SK-N-SH treated with all-trans-retinoic acid at 6 μM for 48 hours (cell line): ENCODE results near the gene VPS13D.

Source experiments
- ATAC-seq: fragments of 200-7000 bp; cut with Tn5 transposase; 3 replicates; pipeline ENCODE4 v1.9.1; 2020; ENCODE audit warnings: mild to moderate bottlenecking, moderate library complexity
- BACH2 ChIP-seq: fragments of 250-450 bp; sonication (Bioruptor Pico); IDR thresholded peaks from 2 replicates; pipeline ENCODE4 v1.9.0; 2021; ENCODE audit warnings: mild to moderate bottlenecking, borderline replicate concordance
- CREB5 ChIP-seq: fragments of 250-450 bp; sonication (Bioruptor Pico); IDR thresholded peaks from 2 replicates; pipeline ENCODE4 v1.5.1; 2020; ENCODE audit warnings: low read depth, mild to moderate bottlenecking, moderate library complexity
- CSDC2 ChIP-seq: fragments of 250-450 bp; sonication (Bioruptor Pico); IDR thresholded peaks from 2 replicates; pipeline ENCODE4 v1.5.0; 2020; ENCODE audit warnings: mild to moderate bottlenecking, moderate library complexity
- CSRNP3 ChIP-seq: fragments of 250-450 bp; sonication (Bioruptor Pico); IDR thresholded peaks from 2 replicates; pipeline ENCODE4 v1.5.1; 2021; ENCODE audit warnings: mild to moderate bottlenecking, moderate library complexity
- ESRRG ChIP-seq: fragments of 250-450 bp; sonication (Bioruptor Pico); IDR thresholded peaks from 2 replicates; pipeline ENCODE4 v1.6.1; 2021; ENCODE audit warnings: mild to moderate bottlenecking
- GLIS3 ChIP-seq: fragments of 250-450 bp; sonication (Bioruptor Pico); IDR thresholded peaks from 2 replicates; pipeline ENCODE4 v1.5.0; 2020; ENCODE audit warnings: mild to moderate bottlenecking, moderate library complexity
- ISL1 ChIP-seq: fragments of 250-450 bp; sonication (Bioruptor Pico); IDR thresholded peaks from 2 replicates; pipeline ENCODE4 v2.1.2; 2022; ENCODE audit warnings: mild to moderate bottlenecking, moderate library complexity
- PATZ1 ChIP-seq: fragments of 250-450 bp; sonication (Bioruptor Pico); IDR thresholded peaks from 2 replicates; pipeline ENCODE4 v1.8.0; 2020; ENCODE audit warnings: mild to moderate bottlenecking, moderate library complexity, borderline replicate concordance
- PPARA ChIP-seq: fragments of 250-450 bp; sonication (Bioruptor Pico); IDR thresholded peaks from 2 replicates; pipeline ENCODE4 v1.5.0; 2020; ENCODE audit warnings: mild to moderate bottlenecking, borderline replicate concordance
- RARB ChIP-seq: fragments of 250-450 bp; sonication (Bioruptor Pico); IDR thresholded peaks from 2 replicates; pipeline ENCODE4 v1.8.0; 2021; ENCODE audit warnings: mild to moderate bottlenecking, moderate library complexity
- SNAI2 ChIP-seq: fragments of 250-450 bp; sonication (Bioruptor Pico); IDR thresholded peaks from 2 replicates; pipeline ENCODE4 v1.5.0; 2020; ENCODE audit warnings: mild to moderate bottlenecking, moderate library complexity
- TCF4 ChIP-seq: fragments of 250-450 bp; sonication (Bioruptor Pico); IDR thresholded peaks from 2 replicates; pipeline ENCODE4 v1.8.0; 2021; ENCODE audit warnings: mild to moderate bottlenecking, moderate library complexity, borderline replicate concordance
- TOX ChIP-seq: fragments of 250-450 bp; sonication (Bioruptor Pico); IDR thresholded peaks from 2 replicates; pipeline ENCODE4 v1.8.0; 2021; ENCODE audit warnings: mild to moderate bottlenecking, moderate library complexity, borderline replicate concordance
- TSHZ2 ChIP-seq: fragments of 250-450 bp; sonication (Bioruptor Pico); IDR thresholded peaks from 2 replicates; pipeline ENCODE4 v1.5.0; 2020; ENCODE audit warnings: mild to moderate bottlenecking, moderate library complexity
- ZC3H10 ChIP-seq: fragments of 250-450 bp; sonication (Bioruptor Pico); IDR thresholded peaks from 2 replicates; pipeline ENCODE4 v1.5.1; 2021; ENCODE audit warnings: mild to moderate bottlenecking, moderate library complexity
- ZFP3 ChIP-seq: fragments of 250-450 bp; sonication (Bioruptor Pico); IDR thresholded peaks from 2 replicates; pipeline ENCODE4 v1.5.0; 2020; ENCODE audit warnings: mild to moderate bottlenecking, moderate library complexity
- ZNF565 ChIP-seq: fragments of 450-650 bp; formaldehyde crosslinking; conservative IDR thresholded peaks from 2 replicates; pipeline ENCODE4 v1.5.0; 2020; ENCODE audit warnings: low read depth, mild to moderate bottlenecking, moderate library complexity
- ZNF70 ChIP-seq: fragments of 450-650 bp; formaldehyde crosslinking; IDR thresholded peaks from 2 replicates; pipeline ENCODE4 v1.5.0; 2020; ENCODE audit warnings: mild to moderate bottlenecking, moderate library complexity
- ZNF8 ChIP-seq: fragments of 450-650 bp; formaldehyde crosslinking; IDR thresholded peaks from 2 replicates; pipeline ENCODE4 v1.5.0; 2020; ENCODE audit warnings: mild to moderate bottlenecking, moderate library complexity

VPS13D gene

GRCh38 chr1:12552111-12552888, 322.5 kb downstream of the VPS13D start:
- no peak for ATAC-seq
- no peak for TF ChIP-seq ISL1 (CRISPR knock-in tag)
- no peak for TF ChIP-seq RARB (CRISPR knock-in tag)
- TF ChIP-seq ZNF565 (CRISPR knock-in tag), result no peak
- no peak for TF ChIP-seq CSRNP3
- no peak for TF ChIP-seq ZFP3 (CRISPR knock-in tag)
- no peak for TF ChIP-seq TOX (CRISPR knock-in tag)
- no peak for TF ChIP-seq BACH2
- TF ChIP-seq CREB5 (CRISPR knock-in tag), result no peak

- TF ChIP-seq CSRNP3 (no peak), CSDC2 (CRISPR knock-in tag) (0 out of 2 replicates have a peak, but pooled peaks have one; percentile 48), ISL1 (CRISPR knock-in tag) (peak; percentile 27; the same call in 1 of the 2 replicates)
- ATAC-seq, result no peak
Observed at GRCh38 chr1:12552951-12553921, 323.4 kb downstream of the VPS13D start.

GRCh38 chr1:12553963-12554362, 324.1 kb downstream of the VPS13D start:
- no peak for ATAC-seq
- TF ChIP-seq ZNF8 (CRISPR knock-in tag) (no peak), TSHZ2 (no peak), CSRNP3 (no peak), PATZ1 (CRISPR knock-in tag) (no peak), GLIS3 (CRISPR knock-in tag) (no peak), ZC3H10 (CRISPR knock-in tag) (no peak), CSDC2 (CRISPR knock-in tag) (no peak), BACH2 (no peak), TCF4 (CRISPR knock-in tag) (no peak), PPARA (no peak), ZNF565 (CRISPR knock-in tag) (no peak), ISL1 (CRISPR knock-in tag) (no peak), ZFP3 (CRISPR knock-in tag) (no peak), RARB (CRISPR knock-in tag) (no peak), CREB5 (CRISPR knock-in tag) (no peak), SNAI2 (CRISPR knock-in tag) (no peak), ESRRG (CRISPR knock-in tag) (no peak), ZNF70 (CRISPR knock-in tag) (no peak)
